GM12878 (cell line): ENCODE data around the gene DKK3. TPM values are rescaled to one million over a fixed set of nuclear protein-coding genes. Genes with fewer than 3 reads are reported as not detected.

Source experiments
- ATAC-seq: fragments of 200-7000 bp; cut with Tn5 transposase; 3 replicates; pipeline ENCODE4 v1.9.1; 2020; ENCODE audit warnings: mild to moderate bottlenecking, moderate library complexity
- BruUV-seq: library from RNA; stranded (reverse); fragments of 400-500 nt; replicated peaks from 2 replicates; lab custom pipeline; 2021; lab: Mats Ljungman, UMichigan
- CTCF ChIA-PET: fragments of 300-600 bp; sonication (Branson Sonifier 250); formaldehyde crosslinking; extraction: SDS; loops from one replicate; lab custom pipeline; 2021; ENCODE audit warnings: inconsistent platforms; lab: Yijun Ruan, JAX
- POLR2A ChIA-PET: fragments of 350-600 bp; formaldehyde crosslinking; extraction: SDS; loops from one replicate; lab custom pipeline; 2021; ENCODE audit warnings: inconsistent platforms; lab: Charles Lee
- RAD21 ChIA-PET: fragments of 300-600 bp; sonication (Branson Sonifier 250); formaldehyde crosslinking; loops from one replicate; lab custom pipeline; 2023; ENCODE audit warnings: antibody characterized with exemption; ENCODE audit not compliant: unreplicated experiment; lab: Charles Lee
- SMC1A ChIA-PET: fragments of 300-600 bp; sonication (Branson Sonifier 250); formaldehyde crosslinking; loops from one replicate; lab custom pipeline; 2023; ENCODE audit not compliant: unreplicated experiment, uncharacterized antibody; lab: Charles Lee
- DNase-seq: peaks from one replicate; pipeline ENCODE4 v3.0.0-alpha.2; 2011; ENCODE audit warnings: low read depth, low spot score
- FAIRE-seq: peaks from 3 replicates; lab custom pipeline; 2011; peaks lifted over from hg19 to GRCh38; lab: Jason Lieb, UNC
- H2AFZ ChIP-seq: 2 replicates; pipeline ENCODE4 v1.6.0; 2011; ENCODE audit warnings: low read depth, low read length, control low read depth; ENCODE audit not compliant: control insufficient read depth
- H3K27ac ChIP-seq: 2 replicates; pipeline ENCODE4 v1.5.1; 2011; ENCODE audit warnings: control low read depth; ENCODE audit not compliant: control insufficient read depth, insufficient read depth
- H3K27me3 ChIP-seq, 2 experiments: replicated peaks in 1 of 2; 2 replicates each; pipeline versions ENCODE4 v1.6.0 to v1.6.1; 2011; ENCODE audit warnings: low read length in 1 of 2; ENCODE audit not compliant: control insufficient read depth in 2 of 2, insufficient read depth in 2 of 2
- H3K36me3 ChIP-seq, 2 experiments: 2 replicates each; pipeline ENCODE4 v1.5.1; 2011; ENCODE audit warnings: low read length in 1 of 2; ENCODE audit not compliant: control insufficient read depth in 2 of 2, insufficient read depth in 2 of 2
- H3K4me1 ChIP-seq: 2 replicates; pipeline ENCODE4 v1.6.1; 2011; ENCODE audit warnings: mild to moderate bottlenecking, low read length, moderate library complexity, mixed read lengths; ENCODE audit not compliant: control insufficient read depth, insufficient read depth
- H3K4me2 ChIP-seq: 2 replicates; pipeline ENCODE4 v1.6.0; 2011; ENCODE audit warnings: control low read depth; ENCODE audit not compliant: control insufficient read depth, insufficient read depth
- H3K4me3 ChIP-seq: fragments of 200-600 bp; sonication (generic); 2 replicates; pipeline ENCODE4 v1.5.1; 2016
- H3K79me2 ChIP-seq: 2 replicates; pipeline ENCODE4 v1.6.0; 2011; ENCODE audit warnings: low read length; ENCODE audit not compliant: control insufficient read depth, insufficient read depth
- H3K9ac ChIP-seq: 2 replicates; pipeline ENCODE4 v1.8.0; 2011; ENCODE audit warnings: low read length, control low read depth, mixed read lengths; ENCODE audit not compliant: control insufficient read depth, insufficient read depth
- H3K9me3 ChIP-seq: replicated peaks from 3 replicates; pipeline ENCODE4 v1.5.1; 2011; ENCODE audit warnings: mild to moderate bottlenecking, low read length; ENCODE audit not compliant: control insufficient read depth, insufficient read depth
- H4K20me1 ChIP-seq: 2 replicates; pipeline ENCODE4 v1.6.0; 2011; ENCODE audit not compliant: control insufficient read depth, insufficient read depth
- ATF3 ChIP-seq: IDR thresholded peaks from 2 replicates; pipeline ENCODE4 v1.6.1; 2011; ENCODE audit warnings: low read depth, mild to moderate bottlenecking, low read length, moderate library complexity, borderline replicate concordance; ENCODE audit errors: extremely low read depth
- BMI1 ChIP-seq: fragments of 450-650 bp; IDR thresholded peaks from 2 replicates; pipeline ENCODE4 v1.6.1; 2016; ENCODE audit warnings: mild to moderate bottlenecking, moderate library complexity, borderline replicate concordance
- KAT2A ChIP-seq: conservative IDR thresholded peaks from 2 replicates; pipeline ENCODE4 v1.6.1; 2011; ENCODE audit warnings: low read depth, low read length; ENCODE audit not compliant: control insufficient read depth
- NFYA ChIP-seq: IDR thresholded peaks from 2 replicates; pipeline ENCODE4 v1.6.1; 2011; ENCODE audit warnings: low read depth, mild to moderate bottlenecking, low read length, improper control_type of control experiment, borderline replicate concordance
- POLR2A ChIP-seq: IDR thresholded peaks from 2 replicates; pipeline ENCODE4 v1.6.1; 2011; ENCODE audit warnings: low read depth, mild to moderate bottlenecking, low read length
- WGBS: methylation state at CpG from one replicate; pipeline ENCODE4 v1.1.6; 2016; ENCODE audit warnings: low lambda C conversion rate; ENCODE audit not compliant: insufficient replicate concordance, insufficient coverage; ENCODE audit errors: missing lambda C conversion rate; 5-methylcytosine and 5-hydroxymethylcytosine counted together
- in situ Hi-C: fragments of 300-500 bp; cut with MboI; formaldehyde crosslinking; loops from 9 replicates; pipeline ENCODE4 v1.14.3; 2018; ENCODE audit warnings: mixed read lengths
- intact Hi-C: fragments of 100-400 bp; cut with micrococcal nuclease; formaldehyde crosslinking; loops from one replicate; pipeline ENCODE4 v1.14.2; 2022; ENCODE audit not compliant: unreplicated experiment
- polyA plus RNA-seq, 11 experiments: library from polyadenylated mRNA; depleted of rRNA in 4 of 11; unstranded in 6 of 11; stranded (reverse) in 5 of 11; fragments of >200 nt; fragmentation: Nextera tagmentation in 4 of 11; fragmentation: Illumina TruSeq in 1 of 11; extraction: Ambion mirVana in 4 of 11; extraction: Trizol in 1 of 11; gene quantifications; 1 replicate in 1 of 11; 2 replicates in 10 of 11; pipeline versions ENCODE4 v1.2.1 to v1.2.3, GENCODE V29; 2011 to 2016; ENCODE audit warnings: inconsistent platforms in 2 of 11, missing spikeins in 2 of 11, low read depth in 1 of 11
- total RNA-seq, 4 experiments: library from RNA; depleted of rRNA in 3 of 4; stranded (reverse); fragments of >200 nt in 3 of 4; fragmentation: Illumina TruSeq in 1 of 4; extraction: Trizol in 1 of 4; gene quantifications; 2 replicates each; pipeline versions ENCODE4 v1.2.1 to v1.2.3, GENCODE V29; 2013 to 2021

The DKK3 gene
- total and polyA plus RNA-seq, 10 of the 15 experiments (the other 5 are each of a cell fraction or from before 2014, with no cell fraction given) = 0.07 to 0.16 (median 0.15) TPM; not detected in 7

DNA sequence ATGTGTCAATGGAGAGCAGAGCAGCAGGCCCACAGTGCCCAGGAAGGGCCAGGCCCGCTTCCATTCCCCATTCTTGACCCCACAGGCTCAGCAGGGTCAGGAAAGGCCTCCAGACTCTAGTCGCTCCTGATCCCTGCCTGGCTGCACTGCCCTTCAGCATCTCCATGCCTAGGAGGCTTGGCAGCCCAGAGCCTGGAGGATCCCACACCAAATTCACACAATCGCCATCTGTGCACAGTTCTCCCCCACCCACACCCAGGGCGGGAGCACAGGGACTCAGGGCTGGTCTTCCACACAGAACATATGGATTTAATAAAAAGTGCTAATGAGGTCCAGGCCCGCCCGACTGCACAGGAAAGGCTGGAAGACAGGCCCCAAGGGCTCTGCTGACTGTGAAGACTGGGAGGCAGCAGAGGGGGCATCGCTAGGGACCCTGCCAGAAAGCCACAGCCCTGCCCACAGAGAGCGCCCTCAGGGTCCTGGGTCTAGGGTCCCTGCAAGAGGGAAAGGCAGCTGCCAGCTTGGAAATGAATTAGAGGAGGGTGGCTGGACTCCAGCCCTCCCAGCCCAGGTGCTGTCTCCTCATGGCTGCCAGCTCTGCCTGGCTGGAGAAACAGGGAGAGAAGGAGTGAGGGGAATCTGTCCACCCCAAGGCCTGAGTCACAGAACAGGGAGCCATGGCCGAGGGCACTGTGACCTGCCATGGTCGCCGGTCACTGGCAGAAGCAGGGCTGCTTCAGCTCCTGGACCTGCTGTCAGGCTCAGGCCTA lies 39.7 kb downstream of the DKK3 start:
- no TSS peak for BruUV-seq
- Histone ChIP-seq H3K4me1 (no peaks in the 10 kb centered on the region), H3K9me3 (no peaks in the 10 kb centered on the region), H4K20me1 (no peaks in the 10 kb centered on the region), H3K27ac (no peak overlapping the region), H3K27me3 (no peaks in the 10 kb centered on the region; a peak in 3 of 4 replicates), H3K36me3 (no peaks in the 10 kb centered on the region), H2AFZ (no peak overlapping the region), H3K4me3 (no peak overlapping the region), H3K4me2 (no peak overlapping the region), H3K9ac (no peak overlapping the region), H3K79me2 (no peaks in the 10 kb centered on the region)
- RAD21 ChIA-PET = no interaction called here
- 26% methylated on average over 11 of the region's 11 CpGs for WGBS
- CTCF ChIA-PET = no interaction called here
- no peak for TF ChIP-seq POLR2A
- no peak for TF ChIP-seq BMI1
- TF ChIP-seq ATF3 = no peak
- no peak for TF ChIP-seq KAT2A
- no peak for TF ChIP-seq NFYA
- FAIRE-seq (no peak), ATAC-seq (no peak), DNase-seq (no peak)
- in situ Hi-C loops (no loop called here), intact Hi-C loops (no loop called here)
- SMC1A ChIA-PET = no interaction called here
- POLR2A ChIA-PET = no interaction called here
